SHP77 (cell line): ENCODE measurements around the gene SNPH.

Experiments
- DNase-seq, 2 experiments: peaks; one replicate each; lab custom pipeline; 2025; lab: John Stamatoyannopoulos, UW

SNPH gene

DNA sequence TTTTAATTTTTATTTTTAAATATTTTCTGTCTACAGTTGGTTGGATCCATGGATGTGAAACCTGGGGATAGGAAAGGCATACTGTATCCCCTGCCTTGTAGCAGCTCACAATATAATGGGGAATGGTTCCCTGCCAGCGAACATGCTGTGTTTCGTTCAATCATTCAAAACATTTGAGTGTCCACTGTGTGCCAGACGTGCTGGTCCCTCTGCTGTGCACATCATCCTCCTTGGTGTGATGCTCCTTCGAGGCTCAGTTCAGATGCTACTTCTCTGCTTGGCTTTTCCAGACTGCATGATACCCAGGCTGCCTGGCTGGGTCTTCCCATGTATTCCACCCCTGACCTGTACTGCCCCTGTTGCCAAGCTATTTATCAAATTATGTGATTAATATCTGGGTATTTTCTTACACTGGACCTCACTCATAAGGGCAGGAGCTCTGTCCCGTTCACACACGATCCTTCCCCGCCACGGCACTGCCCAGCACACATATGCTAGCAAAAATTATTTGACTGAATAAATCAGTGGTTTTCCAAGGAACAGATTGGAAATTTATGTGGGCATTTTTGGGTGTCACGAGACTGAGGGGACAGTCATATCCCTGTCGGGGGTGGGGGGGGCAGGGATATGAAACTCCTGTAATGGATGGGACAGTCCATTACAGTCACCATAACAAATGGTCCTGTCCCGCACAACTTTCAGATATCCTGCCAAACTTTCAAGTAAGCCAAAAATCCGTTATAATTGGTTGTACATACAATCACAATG is 57.9 kb downstream of the SNPH start:
- DNase-seq = no peak

DNA sequence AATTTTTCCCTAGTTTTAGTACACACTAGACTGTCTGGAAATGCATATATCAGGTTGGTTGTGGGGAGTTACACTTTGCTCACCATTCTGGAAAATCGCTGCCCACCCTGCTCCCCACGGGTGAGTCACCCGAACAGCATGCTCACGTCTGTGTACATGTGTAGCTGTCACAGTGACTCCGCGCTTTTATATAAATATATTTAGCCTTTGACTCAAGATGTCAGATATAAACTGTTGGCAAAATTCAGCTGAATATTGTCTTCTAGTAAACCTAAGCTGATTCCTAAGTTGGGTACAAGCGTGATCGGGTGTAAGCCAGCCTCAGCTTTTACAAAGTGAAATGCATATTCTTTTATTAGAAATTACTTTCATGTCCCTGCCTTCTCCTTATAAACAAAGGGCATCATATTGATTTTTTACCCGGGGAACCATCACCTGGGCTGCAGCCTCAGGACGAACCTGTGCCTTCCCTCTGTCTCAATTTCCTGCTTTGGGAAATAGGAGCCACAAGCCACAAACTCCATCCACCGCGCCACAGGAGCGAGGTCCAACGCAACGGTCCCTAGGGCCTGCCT is 58.6 kb downstream of the SNPH start:
- no peak for DNase-seq

DNA sequence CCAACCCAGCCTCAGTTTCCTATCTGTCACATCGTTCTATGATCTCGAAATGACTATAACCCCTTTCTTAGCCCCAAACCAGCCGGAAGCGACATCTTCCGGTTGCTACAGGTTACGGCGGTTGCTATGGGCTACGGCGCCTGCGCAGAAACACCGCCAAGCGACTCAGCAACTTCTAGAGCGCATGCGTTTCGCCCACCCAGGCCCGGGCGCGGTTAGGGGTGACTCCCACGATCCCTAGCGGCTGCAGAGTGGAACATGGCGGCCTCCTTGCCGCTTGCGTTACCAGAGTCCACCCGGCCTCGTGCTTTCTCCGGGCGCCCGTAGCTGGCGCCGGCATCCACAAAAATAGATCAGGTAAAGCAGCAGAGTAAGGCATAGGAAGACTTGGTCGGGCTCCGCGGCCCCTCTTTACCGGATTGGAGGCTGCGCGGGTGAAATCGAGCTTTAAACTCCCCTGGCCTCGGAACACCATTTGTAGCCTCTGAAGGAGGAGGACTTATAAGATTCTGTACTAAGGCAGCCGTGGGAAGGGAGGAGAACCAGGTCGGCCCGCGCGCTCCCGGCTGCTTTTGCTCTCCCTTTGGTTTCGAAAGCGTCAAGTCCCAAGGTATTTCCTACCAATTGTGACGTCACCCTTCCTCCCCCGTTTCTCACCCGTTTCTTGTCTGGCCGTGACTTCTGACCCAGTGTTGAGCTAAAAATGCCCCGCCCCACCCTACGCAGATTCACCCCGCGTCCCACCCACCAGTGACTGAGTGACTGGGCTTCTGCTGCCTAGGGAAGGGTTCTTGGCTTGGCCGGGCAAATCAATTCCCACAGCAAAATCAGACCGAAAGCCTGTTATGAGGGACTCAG is 59.3 kb downstream of the SNPH start:
- peak; percentile 98 for DNase-seq

DNA sequence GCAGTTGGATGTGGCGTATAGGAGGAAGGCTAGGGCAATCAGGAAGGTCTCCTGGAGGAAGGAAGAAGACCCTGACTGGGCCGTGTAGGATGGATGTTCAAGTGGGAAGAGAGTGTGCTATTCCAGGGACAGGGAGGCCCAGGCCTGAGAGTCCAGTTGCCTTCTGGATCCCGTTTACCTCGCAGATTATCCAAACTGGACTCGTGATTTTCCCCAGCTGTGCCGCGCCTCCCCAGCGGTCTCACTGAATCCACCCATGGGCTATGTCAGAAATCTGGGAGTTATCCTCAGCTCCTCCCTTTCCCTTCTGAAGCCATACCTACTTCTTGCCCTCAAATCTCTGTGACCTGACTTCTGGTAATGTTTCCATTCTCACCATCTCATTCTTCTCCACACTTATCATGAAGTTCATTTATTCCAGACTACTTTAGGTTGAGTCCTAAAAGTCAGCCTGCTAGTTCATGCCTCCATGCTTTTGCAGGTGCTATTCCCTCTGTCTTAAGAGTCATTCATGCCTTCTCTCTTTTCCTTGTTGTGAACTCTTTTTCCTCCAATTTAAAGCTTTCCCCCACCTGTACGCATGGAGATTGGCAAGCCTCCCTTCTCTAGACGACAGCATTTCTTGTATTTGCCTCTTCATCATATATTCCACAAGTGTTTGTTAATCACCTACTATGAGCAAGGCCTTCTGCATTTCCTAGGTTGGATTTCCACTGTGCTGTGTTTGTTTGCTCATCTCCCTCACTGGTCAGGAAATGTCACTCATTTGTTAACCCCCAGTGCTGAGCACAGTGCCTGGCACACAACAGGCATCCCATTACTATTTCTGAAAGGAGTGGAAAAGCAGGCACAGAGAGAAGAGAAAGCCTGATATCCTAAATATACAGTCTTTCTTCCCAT is 60.2 kb downstream of the SNPH start:
- no peak for DNase-seq

DNA sequence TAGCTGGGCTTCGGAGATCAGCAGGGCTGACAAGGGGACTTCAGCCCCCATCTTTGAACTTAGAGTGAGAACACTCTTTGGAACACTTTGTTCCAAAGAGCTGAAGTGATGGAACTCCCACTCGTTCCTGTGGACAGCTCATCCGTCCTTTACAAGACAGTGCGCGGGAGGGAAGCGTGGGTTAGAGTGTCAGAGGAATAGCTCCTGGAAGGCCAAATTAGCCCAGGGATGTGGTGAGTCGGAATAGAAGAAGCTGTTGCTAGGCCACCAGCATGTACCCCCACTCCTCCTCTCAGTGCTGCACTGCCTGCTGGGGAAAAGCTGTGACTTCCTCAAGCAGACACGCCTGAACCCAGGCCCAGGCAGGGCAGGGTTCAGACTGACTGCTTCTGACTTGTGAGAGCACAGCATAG is 61.2 kb downstream of the SNPH start:
- DNase-seq = no peak

DNA sequence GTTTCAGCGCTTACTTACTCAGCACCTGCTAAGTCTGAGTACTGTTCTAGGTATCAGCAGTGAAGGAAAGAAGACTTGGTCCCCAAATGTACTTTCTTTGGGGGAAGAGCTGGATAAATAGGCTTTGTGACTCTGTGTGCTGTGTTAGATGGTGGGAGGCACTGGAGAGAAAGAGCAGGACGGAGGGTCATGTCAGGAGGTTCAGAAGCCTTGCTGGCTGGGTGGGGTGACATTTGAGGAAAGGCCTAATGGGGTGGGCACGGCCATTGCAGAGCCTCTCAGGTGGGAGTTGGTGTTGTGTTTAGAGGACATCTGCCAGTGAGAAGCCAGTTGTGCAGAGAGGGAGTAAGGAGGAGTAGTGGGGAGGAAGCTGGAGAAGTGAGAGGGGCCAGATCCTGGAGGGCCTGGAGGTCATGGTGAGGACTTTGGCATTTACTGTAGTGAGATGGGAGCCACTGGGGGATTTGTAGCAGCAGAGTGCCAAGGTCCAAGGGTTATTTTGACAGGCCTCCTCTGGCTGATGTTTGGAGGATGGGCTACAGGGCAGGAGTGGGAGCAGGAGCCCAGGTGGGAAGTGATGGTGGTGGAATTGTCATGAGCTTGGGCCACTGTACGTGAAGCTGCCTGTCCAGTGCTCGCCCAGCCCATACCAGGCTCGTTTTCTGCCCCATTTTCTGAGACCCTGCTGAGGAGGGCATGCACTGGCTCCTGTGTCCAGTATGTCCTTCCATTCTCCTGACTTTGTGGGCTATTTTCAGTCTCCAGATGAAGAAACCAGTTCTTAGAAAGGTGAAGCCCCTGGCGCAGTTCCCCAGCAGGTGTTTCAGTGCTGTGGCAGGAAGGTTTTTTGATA is 62.0 kb downstream of the SNPH start:
- no peak for DNase-seq

DNA sequence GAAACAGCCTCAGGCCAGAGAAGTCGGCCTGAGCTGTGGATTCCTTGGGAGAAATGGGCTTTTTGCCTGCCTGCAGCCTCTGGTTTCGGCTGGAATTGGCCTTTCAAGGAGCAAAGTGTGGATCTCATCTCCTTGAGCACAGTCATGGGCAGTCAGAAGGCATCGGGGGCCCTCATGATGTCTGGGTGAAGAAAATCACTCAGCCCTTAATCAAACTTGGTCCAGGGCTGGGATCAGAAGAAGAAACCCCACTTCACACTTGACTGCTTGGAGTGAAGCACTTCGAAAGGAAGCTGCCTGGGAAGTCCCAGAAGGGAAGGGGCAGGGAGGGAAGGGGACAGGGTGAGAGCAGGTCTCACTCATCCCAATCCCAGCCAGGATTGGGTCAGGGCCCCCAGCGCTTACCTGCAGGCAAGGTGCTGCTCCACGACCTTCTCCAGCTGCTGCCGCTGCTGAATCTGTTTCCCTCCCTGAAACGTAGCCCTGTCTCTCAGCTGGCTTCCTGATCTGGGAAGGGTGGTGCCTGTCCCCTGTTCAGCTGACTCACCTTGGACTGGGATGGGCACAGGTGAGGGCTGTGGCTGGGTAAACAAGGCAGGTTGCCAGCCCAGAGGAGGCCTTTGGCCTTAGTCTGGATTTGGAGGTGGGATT is 62.7 kb downstream of the SNPH start, which contains the start of gene SDCBP2:
TSS of gene SDCBP2 (minus strand) at position 460 of the 651 bp plus-strand sequence. CDS start 8,723 bp downstream, outside the sequence.
- no peak for DNase-seq

DNA sequence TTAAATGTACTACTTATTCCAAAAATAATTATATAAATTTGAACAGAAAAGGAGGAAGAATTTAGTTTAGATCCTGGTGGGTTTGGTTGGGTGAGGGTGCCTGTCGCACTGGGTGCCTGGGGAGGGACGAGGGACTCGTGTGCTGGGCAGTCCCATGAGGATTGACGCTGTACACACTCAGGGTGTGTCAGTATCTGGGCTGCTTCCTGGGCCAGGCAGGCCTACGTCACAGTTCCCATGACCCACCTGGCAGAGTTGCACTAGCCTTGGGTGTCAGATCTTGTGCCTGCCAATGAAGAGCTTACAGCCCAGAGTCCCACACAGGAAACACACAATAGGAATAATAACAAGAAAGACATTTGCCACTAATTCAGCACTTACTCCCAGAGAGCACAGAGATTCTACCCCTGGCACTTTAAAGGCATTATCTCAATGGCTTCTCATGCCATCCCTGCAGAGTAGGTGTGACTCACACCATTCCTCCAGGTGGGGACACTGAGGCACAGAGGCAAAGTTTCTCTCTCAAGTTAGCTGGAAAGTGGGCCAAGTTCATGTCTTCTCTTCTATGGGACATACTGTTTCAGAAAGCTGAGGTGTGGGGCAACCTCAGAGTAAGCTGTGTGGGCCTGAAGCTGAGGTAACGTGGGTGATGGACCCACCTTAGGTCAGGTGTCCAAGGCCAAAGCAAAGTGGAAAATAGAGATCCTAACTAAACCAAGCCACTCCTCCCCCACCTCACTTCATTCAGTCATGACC is 64.2 kb downstream of the SNPH start:
- DNase-seq = no peak

DNA sequence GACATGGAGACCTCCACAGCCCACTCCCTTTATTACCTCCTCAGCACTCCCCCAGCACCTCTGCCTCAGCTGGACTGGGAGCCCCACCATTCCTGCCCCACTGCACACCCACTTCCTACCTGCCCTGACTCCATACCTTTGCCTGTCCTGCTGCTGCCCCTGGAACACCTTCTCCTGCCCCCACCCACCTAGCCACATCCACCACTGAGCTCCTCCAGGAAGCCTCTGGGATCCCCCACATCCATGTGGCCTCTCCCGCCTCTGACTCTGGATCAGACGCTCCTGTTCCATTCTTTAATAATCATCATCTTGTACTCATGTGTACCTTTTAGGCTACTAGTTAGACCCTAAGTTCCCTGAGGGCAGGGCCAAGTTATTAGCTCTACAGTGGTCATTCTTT is 65.0 kb downstream of the SNPH start:
- DNase-seq = no peak

DNA sequence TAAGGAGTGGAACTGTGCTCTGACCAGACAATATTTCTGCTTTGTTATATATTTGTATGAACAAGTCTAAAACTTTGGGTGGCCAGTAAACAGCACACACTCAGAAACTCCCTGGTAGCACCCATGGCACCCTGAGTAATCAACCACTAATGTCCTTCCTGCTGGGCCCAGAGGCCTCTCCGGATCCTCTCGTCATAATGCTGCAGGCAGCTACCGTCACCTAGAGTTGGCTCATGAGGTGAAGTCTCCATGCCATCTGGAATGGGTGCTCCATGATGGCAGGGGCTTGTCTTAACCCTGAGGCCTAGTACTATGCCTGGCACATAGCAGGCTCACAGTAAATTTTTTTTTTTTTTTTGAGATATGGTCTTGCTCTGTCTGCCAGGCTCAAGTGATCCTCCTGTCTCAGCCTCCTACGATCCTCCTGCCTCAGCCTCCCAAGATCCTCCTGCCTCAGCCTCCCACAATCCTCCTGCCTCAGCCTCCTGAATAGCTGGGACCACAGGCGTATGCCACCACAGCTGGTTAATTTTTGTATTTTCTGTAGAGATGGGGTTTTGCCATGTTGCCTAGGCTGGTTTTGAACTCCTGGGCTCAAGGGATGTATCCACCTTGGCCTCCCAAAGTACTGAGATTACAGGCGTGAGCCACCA is 65.8 kb downstream of the SNPH start:
- no peak for DNase-seq

DNA sequence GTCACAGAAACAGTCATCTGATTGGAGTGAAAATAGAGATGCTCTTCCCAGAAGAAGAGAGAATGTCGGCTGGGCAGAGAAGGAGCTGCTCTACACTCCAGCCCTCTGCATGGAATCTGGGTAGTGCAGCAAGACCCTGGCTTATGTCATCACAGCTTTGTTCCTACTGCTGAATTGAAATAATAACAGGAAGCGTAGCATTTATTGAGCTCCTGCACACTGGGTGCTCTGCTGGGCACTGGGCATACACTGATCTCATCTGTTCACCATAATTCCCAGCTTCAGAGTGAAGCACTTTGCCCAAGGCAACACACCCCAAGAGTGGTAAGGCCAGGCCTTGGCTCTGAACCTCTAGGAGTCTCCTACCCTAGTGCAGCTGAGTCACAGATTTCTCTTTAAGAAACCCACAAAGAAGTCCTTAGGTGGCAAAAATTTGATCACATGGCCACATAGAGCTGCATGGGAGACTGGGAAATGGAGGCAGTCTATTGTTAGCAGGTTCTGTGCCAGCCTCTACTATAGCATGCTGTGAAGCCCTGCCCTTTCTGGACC is 66.7 kb downstream of the SNPH start:
- no peak for DNase-seq

DNA sequence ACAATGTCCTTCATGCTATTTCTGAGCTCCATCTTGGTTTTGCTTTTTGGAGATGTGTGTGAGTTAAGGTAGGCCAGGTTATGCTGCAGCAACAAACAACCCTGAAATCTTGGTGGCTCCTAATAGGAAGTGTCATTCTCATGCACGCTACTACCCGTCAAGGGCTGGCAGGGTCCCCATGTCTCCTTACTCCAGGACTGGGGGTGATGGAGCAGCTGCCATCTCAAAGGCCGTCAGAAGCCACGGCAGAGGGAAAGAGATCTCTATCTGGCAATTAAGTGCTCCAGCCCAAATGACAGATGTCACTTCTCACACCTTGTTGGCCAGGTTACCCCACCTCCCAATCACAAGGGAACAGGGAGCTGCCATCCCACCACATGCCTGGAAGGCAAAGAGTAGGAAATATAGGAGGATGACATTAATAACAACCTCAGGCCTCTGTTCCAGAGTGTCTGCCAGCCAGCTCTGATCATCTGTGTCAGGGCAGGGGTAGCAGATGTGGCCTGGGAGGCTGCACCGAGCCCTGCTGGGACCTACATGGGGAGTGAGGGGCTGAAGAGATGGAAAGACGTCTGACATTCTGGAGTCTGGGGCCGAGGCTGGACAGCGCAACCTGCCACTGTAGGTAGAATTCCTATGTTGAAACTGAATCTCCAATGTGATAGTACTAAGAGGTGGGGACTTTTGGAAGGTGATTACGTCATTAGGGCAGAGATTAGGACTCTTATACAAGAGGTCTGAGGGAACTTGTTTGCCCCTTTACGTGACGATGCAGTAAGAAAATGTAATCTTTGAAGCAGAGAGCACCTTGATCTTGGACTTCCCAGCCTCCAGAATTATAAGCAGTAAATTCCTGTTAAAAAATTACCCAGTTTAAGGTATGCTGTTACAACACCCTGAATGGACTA is 67.6 kb downstream of the SNPH start:
- no peak for DNase-seq

DNA sequence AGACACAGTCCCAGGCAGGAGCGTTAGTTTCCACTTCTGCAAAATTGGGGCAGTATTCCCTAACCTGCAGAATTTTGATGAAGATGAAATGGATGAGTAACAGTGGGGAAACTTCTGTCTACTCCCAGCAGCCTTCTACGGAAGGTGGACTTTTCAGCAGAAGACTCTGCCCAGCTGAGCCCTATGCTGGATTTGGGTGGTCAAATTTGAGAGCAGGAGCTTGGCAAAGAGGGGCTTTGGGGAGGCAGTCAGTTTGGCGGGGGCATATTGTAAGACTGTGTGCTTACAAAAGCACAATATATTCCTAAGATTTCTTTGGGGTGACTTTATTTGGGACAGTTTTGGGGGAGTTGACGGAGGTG is 68.3 kb downstream of the SNPH start:
- DNase-seq = no peak

DNA sequence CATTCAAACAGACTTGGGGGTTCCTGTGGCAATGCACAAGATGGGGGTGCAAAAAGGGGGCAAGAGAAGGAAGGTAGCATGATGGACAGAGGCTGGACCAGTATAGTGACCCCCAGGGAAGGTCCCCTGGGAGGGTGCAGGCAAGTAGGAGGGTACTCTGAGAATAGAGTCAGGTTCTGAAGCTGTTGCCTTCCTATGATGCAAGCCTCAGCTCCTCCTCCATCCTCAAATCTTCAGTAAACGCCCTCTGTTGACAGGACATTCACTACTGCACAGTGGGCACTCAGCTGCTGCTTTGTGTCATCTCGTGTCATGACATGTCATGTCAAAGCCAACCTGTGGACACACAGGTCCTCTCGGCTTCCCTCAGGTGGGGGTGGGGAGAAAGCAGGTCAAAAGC is 68.7 kb downstream of the SNPH start:
- DNase-seq = no peak

DNA sequence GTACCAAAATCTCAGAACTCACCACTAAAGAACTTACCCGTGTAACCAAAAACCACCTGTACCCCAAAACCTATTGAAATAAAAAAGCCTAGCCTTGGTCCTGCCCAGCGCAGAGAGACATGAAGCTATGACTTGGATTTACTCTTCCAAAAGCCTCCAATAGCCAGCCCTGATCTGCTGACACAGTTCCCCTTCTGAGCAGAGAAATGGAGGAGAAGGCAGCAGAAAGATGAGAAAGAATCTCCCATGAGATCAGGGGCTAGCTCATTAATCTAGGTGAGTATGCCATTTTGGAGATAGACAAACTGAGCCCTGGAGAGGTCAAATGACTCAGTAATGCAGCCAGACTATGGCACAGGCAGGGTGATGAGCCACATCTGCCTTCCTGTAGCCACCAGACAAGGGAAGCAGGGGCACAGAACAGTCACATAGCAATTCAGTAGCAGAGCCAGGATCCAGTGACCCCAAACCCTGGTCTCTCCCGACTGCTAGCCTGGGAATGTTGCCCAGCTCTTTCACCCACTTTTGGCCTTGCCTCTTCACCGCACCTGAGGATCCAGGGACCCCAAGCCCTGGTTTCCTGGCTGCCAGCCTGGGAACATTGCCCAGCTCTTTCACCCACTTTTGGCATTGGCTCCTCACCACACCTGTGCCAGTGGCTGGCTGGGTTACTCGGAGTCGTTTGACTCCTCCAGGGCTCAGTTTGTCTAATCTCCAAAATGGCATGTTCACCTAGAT is 70.0 kb downstream of the SNPH start:
- no peak for DNase-seq

DNA sequence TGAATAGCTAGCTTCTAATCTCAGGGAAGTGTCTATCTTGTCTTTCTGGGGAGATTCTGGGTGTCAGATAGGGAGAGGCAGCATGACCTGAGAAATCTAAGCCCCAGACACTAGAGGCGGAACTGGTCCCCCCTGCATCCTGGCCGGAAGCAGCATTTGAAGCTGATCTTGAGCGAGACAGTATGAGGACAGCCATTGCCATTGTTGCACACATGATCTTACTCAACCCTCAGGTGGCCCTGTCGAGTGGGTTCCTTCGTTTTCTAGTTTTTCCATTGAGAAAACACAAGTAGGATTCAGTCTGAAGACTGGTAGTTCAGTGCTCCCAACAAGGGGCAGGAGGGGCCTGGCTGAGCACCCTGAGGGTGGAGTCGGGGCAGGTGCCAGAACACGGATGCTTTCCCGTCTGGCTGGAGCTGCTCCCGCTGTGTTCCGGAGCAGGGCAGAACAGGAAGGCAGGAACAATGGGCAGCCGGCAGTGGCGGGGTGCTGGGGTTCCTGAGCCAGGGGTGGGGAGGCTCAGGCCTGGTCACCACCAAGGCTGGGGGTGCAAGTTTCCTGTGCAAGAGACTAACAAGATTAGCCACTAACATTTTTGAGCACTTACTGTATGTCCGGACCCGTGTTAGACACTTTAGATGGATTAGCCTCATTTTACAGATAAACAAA is 70.7 kb downstream of the SNPH start:
- no peak for DNase-seq
